Loucy (cell line): ENCODE data around the gene RABGAP1.

Experiments
- H2AFZ ChIP-seq: fragments of 200-600 bp; sonication (generic); 2 replicates; pipeline ENCODE4 v1.6.0; 2016; ENCODE audit warnings: antibody characterized with exemption, mild to moderate bottlenecking, low read length, moderate library complexity
- H3F3A ChIP-seq: fragments of 200-600 bp; 2 replicates; pipeline ENCODE4 v1.6.0; 2016; ENCODE audit warnings: antibody characterized with exemption, low read depth, mild to moderate bottlenecking
- H3K27me3 ChIP-seq: fragments of 200-600 bp; sonication (generic); 2 replicates; pipeline ENCODE4 v1.6.1; 2014; ENCODE audit warnings: low read length, mild to moderate bottlenecking; ENCODE audit not compliant: insufficient read depth, poor library complexity, severe bottlenecking
- H3K36me3 ChIP-seq: fragments of 200-600 bp; sonication (generic); 2 replicates; pipeline ENCODE4 v1.6.1; 2016; ENCODE audit warnings: low read length; ENCODE audit not compliant: insufficient read depth
- H3K4me1 ChIP-seq: fragments of 200-600 bp; sonication (generic); 2 replicates; pipeline ENCODE4 v1.5.1; 2014; ENCODE audit warnings: low read length, mild to moderate bottlenecking; ENCODE audit not compliant: insufficient read depth, poor library complexity, severe bottlenecking
- H3K4me2 ChIP-seq: fragments of 200-600 bp; sonication (generic); 2 replicates; pipeline ENCODE4 v1.6.0; 2014; ENCODE audit warnings: antibody characterized with exemption, low read length, low read depth, mild to moderate bottlenecking; ENCODE audit not compliant: poor library complexity, severe bottlenecking
- H3K4me3 ChIP-seq: fragments of 200-600 bp; sonication (generic); 2 replicates; pipeline ENCODE4 v1.5.1; 2014; ENCODE audit warnings: low read length, mild to moderate bottlenecking, mixed read lengths; ENCODE audit not compliant: poor library complexity, severe bottlenecking
- H3K79me2 ChIP-seq: fragments of 200-600 bp; sonication (generic); 2 replicates; pipeline ENCODE4 v1.6.1; 2014; ENCODE audit warnings: low read length; ENCODE audit not compliant: insufficient read depth
- H3K9ac ChIP-seq: fragments of 200-600 bp; sonication (generic); 2 replicates; pipeline ENCODE4 v1.6.0; 2014; ENCODE audit warnings: mild to moderate bottlenecking, low read depth, low read length, moderate library complexity; ENCODE audit not compliant: poor library complexity, severe bottlenecking
- H3K9me2 ChIP-seq: fragments of 200-600 bp; sonication (generic); replicated peaks from 2 replicates; pipeline ENCODE4 v1.6.1; 2016; ENCODE audit warnings: low read depth, low read length, mixed read lengths
- H3K9me3 ChIP-seq: fragments of 200-600 bp; sonication (generic); 2 replicates; pipeline ENCODE4 v1.6.1; 2014; ENCODE audit warnings: mild to moderate bottlenecking, antibody characterized with exemption, low read length, low read depth; ENCODE audit not compliant: insufficient read depth
- H4K20me1 ChIP-seq: fragments of 200-600 bp; sonication (generic); 2 replicates; pipeline ENCODE4 v1.6.0; 2014; ENCODE audit warnings: antibody characterized with exemption, low read length, mild to moderate bottlenecking; ENCODE audit not compliant: insufficient read depth, poor library complexity, severe bottlenecking
- EZH2phosphoT487 ChIP-seq: fragments of 200-600 bp; IDR thresholded peaks from 2 replicates; pipeline ENCODE4 v1.6.1; 2018; ENCODE audit warnings: antibody characterized with exemption, mild to moderate bottlenecking, moderate library complexity, borderline replicate concordance
- TF ChIP-seq, protein P1 (sequence below): fragments of 200-600 bp; sonication (generic); conservative IDR thresholded peaks from 2 replicates; pipeline ENCODE4 v1.5.1; 2014; ENCODE audit warnings: mild to moderate bottlenecking, antibody characterized with exemption, low read length

RABGAP1 gene

GRCh38 chr9:123036893-123037545, 96.2 kb downstream of the RABGAP1 start:
- Histone ChIP-seq H4K20me1 (no peaks in the 10 kb centered on the region), H3K9me3 (no peaks in the 10 kb centered on the region), H3K9ac (no peak overlapping the region), H3K9me2 (no peaks in the 10 kb centered on the region), H3F3A (no peaks in the 10 kb centered on the region), H3K36me3 (no peaks in the 10 kb centered on the region), H3K27me3 (no peaks in the 10 kb centered on the region), H3K79me2 (no peaks in the 10 kb centered on the region), H2AFZ (no peak overlapping the region), H3K4me2 (no peak overlapping the region), H3K4me1 (peaks cover 41% of the 10 kb centered on the region), H3K4me3 (no peak overlapping the region)
- TF ChIP-seq EZH2phosphoT487: no peak
- TF ChIP-seq, protein P1, sequence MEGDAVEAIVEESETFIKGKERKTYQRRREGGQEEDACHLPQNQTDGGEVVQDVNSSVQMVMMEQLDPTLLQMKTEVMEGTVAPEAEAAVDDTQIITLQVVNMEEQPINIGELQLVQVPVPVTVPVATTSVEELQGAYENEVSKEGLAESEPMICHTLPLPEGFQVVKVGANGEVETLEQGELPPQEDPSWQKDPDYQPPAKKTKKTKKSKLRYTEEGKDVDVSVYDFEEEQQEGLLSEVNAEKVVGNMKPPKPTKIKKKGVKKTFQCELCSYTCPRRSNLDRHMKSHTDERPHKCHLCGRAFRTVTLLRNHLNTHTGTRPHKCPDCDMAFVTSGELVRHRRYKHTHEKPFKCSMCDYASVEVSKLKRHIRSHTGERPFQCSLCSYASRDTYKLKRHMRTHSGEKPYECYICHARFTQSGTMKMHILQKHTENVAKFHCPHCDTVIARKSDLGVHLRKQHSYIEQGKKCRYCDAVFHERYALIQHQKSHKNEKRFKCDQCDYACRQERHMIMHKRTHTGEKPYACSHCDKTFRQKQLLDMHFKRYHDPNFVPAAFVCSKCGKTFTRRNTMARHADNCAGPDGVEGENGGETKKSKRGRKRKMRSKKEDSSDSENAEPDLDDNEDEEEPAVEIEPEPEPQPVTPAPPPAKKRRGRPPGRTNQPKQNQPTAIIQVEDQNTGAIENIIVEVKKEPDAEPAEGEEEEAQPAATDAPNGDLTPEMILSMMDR: no peak

DNA sequence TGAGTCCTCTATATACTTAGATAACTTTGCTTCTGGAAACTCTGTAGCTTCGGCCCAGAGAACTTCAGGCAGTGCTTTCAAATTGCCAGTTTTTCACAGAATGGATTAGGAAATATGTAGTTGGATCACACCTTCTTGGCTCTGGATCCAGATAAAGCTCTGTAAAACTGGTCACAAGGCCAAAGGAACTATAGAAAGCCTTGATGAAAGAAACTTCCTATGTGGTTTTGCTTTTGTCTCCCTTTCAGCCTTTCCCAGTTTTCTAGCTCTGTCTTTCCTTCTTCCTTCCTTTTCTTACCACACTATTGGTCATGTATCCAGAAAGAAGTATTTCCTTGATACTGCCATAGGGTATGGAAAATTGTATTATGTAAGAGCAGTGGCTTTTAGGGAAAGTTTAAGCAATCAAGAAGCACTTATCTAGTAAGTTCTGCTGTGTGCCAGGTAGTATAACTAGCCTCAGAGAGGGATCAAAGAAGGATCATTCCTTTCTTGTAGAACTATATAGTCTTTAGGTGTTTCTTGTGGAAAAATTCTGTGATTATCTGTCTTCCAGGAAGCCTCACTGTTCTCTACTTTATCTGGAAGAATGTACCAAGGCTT, 98.9 kb downstream of the RABGAP1 start:
- Histone ChIP-seq H3K4me1 (peaks cover 21% of the 10 kb centered on the region), H3K36me3 (peaks cover 7% of the 10 kb centered on the region; the same call in 1 of the 2 replicates), H3K9me2 (no peaks in the 10 kb centered on the region), H3K9ac (no peak overlapping the region), H3K4me2 (no peak overlapping the region), H3F3A (no peaks in the 10 kb centered on the region), H2AFZ (no peak overlapping the region), H4K20me1 (no peaks in the 10 kb centered on the region), H3K27me3 (no peaks in the 10 kb centered on the region), H3K79me2 (no peaks in the 10 kb centered on the region), H3K4me3 (no peak overlapping the region), H3K9me3 (no peaks in the 10 kb centered on the region)
- TF ChIP-seq, protein P1: no peak
- TF ChIP-seq EZH2phosphoT487: no peak

DNA sequence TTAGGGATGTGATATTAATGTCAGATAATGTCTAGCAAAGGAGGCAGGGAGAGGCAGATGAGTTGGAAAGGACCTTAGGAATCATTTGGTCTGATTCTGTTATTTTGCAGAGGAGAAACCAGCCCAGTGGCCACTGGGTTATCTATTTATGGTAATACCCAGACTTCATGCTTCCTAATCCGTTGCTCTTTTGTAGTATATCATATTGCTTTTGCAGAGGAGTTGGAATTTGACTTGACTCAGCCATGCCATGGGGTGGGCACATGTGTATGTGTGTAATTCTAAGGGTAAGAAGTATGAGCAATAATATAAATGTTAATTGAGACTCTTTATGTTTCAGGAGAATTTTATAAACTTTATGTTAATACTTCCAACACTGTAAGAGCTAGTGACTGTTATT, 100.0 kb downstream of the RABGAP1 start:
- TF ChIP-seq, protein P1: no peak
- no peak for TF ChIP-seq EZH2phosphoT487
- Histone ChIP-seq H3K9me3 (no peaks in the 10 kb centered on the region), H3K4me1 (peaks cover 21% of the 10 kb centered on the region), H3K36me3 (peaks cover 7% of the 10 kb centered on the region; the same call in 1 of the 2 replicates), H3K27me3 (no peaks in the 10 kb centered on the region), H3K4me2 (no peak overlapping the region), H3K4me3 (no peak overlapping the region), H3F3A (no peaks in the 10 kb centered on the region), H4K20me1 (no peaks in the 10 kb centered on the region), H2AFZ (no peak overlapping the region), H3K9me2 (no peaks in the 10 kb centered on the region), H3K9ac (no peak overlapping the region), H3K79me2 (no peaks in the 10 kb centered on the region)
